Measurements from ENCODE around the gene ERP27.

DNA sequence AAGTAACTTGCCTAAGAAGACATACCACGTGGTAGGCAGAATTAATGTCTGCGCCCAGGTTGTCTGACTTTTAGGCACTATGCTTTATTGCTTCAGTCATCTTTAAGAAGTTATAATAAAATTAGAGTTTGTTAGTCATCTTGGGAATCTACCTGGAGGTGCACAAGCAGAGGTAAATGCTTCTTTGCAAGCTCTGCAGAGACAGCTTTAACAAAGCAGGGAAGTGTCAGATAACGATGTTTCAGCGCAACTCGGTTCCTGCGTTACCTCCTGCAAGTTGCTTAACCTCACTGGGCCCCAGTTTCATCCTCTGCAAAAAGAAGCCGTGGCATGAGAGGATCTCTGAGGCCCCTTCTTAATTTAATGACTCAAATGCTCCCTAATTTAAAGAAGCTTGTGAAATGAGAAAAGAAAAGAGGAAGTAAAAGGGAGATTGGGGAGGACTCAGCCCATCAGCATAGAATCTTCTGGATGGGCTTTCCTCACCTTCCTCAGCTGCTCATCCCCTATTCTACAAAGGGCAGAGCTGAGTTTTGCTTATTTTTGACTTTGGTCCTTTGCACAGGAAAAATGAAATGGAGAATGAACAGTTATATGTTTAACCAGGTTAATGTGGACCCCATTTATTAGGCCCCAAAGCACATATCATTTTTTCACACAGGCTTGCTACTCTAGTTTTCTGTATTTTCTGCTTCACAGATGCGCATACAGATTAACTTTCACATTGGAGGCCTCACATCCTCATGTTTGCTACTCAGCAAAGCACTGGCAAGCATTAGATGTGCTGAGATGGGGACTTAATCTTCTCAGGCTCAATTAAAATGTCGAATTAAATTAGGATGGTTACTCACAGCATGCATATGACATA lies 17.9 kb upstream of the ERP27 start:
- TF ChIP-seq, protein P1, sequence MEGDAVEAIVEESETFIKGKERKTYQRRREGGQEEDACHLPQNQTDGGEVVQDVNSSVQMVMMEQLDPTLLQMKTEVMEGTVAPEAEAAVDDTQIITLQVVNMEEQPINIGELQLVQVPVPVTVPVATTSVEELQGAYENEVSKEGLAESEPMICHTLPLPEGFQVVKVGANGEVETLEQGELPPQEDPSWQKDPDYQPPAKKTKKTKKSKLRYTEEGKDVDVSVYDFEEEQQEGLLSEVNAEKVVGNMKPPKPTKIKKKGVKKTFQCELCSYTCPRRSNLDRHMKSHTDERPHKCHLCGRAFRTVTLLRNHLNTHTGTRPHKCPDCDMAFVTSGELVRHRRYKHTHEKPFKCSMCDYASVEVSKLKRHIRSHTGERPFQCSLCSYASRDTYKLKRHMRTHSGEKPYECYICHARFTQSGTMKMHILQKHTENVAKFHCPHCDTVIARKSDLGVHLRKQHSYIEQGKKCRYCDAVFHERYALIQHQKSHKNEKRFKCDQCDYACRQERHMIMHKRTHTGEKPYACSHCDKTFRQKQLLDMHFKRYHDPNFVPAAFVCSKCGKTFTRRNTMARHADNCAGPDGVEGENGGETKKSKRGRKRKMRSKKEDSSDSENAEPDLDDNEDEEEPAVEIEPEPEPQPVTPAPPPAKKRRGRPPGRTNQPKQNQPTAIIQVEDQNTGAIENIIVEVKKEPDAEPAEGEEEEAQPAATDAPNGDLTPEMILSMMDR (IDR thresholded peaks at IDR 0.05), result no peak
- TF ChIP-seq EP300 (IDR thresholded peaks at IDR 0.05) (no peak), POLR2A (IDR thresholded peaks at IDR 0.05) (no peak), POLR2AphosphoS5 (IDR thresholded peaks at IDR 0.05) (no peak)
